ENCODE measurements around the gene ME2.
"Not testable (repeated sequence)": the region's sequence is repeated elsewhere in the genome, so short reads cannot be mapped to it uniquely, and the experiment has no call there.

GRCh38 chr18:50880944-50881343, 2.0 kb downstream of the ME2 start:
- not testable (repeated sequence) for TF ChIP-seq POLR2A (IDR thresholded peaks at IDR 0.05; ENCODE audit: low read length); GATA1 (IDR thresholded peaks at IDR 0.05; ENCODE audit: low read depth, low read length)

Data from erythroblast (primary cell).